OCI-LY3 (cell line): ENCODE data around the gene BMPR1B.
A peak's percentile ranks its signal among the peaks of the same experiment; 100 is the strongest.

ENCODE experiments used
- H2AFZ ChIP-seq: fragments of 200-600, 300-600 bp; shearing (Covaris generic); 2 replicates; pipeline ENCODE4 v1.6.0; 2014; ENCODE audit warnings: antibody characterized with exemption, low read depth, low read length
- H3K27ac ChIP-seq: fragments of 200-600, 300-600 bp; sonication (generic); 2 replicates; pipeline ENCODE4 v1.5.1; 2014; ENCODE audit warnings: mild to moderate bottlenecking, low read length, moderate library complexity, mixed read lengths
- H3K27me3 ChIP-seq: fragments of 200-600, 300-600 bp; sonication (generic); 2 replicates; pipeline ENCODE4 v1.6.1; 2014; ENCODE audit warnings: low read depth, low read length, mixed read lengths
- H3K36me3 ChIP-seq: fragments of 200-600, 300-600 bp; sonication (generic); replicated peaks from 2 replicates; pipeline ENCODE3; 2014; ENCODE audit warnings: low read depth, low read length, mixed read lengths
- H3K4me1 ChIP-seq: fragments of 300-600, 200-600 bp; sonication (generic); 2 replicates; pipeline ENCODE4 v1.6.1; 2014; ENCODE audit warnings: low read length, mixed read lengths
- H3K4me2 ChIP-seq: fragments of 200-600, 300-600 bp; sonication (generic); 2 replicates; pipeline ENCODE4 v1.6.1; 2014; ENCODE audit warnings: low read length, mixed read lengths
- H3K4me3 ChIP-seq: fragments of 300-600, 200-600 bp; sonication (generic); 2 replicates; pipeline ENCODE4 v1.5.1; 2014; ENCODE audit warnings: antibody characterized with exemption, mild to moderate bottlenecking, low read length, moderate library complexity
- H3K79me2 ChIP-seq: fragments of 300-600, 200-600 bp; shearing (Covaris generic); 2 replicates; pipeline ENCODE4 v1.6.1; 2014; ENCODE audit warnings: mild to moderate bottlenecking, low read length, mixed read lengths
- H3K9ac ChIP-seq: fragments of 300-600, 200-600 bp; shearing (Covaris generic); 2 replicates; pipeline ENCODE4 v1.6.0; 2014; ENCODE audit warnings: mild to moderate bottlenecking, low read length, moderate library complexity
- H3K9me3 ChIP-seq: fragments of 200-600, 300-600 bp; shearing (Covaris generic); 2 replicates; pipeline ENCODE4 v1.6.1; 2014; ENCODE audit warnings: low read length, mixed read lengths; ENCODE audit not compliant: insufficient read depth
- H4K20me1 ChIP-seq: fragments of 200-600, 300-600 bp; sonication (generic); 2 replicates; pipeline ENCODE4 v1.6.1; 2016; ENCODE audit warnings: low read length, mixed read lengths; ENCODE audit not compliant: insufficient read depth
- CTCF ChIP-seq: fragments of 200-600, 300-600 bp; sonication (generic); IDR thresholded peaks from 2 replicates; pipeline ENCODE4 v1.5.1; 2014; ENCODE audit warnings: antibody characterized with exemption, low read length, low read depth
- EZH2phosphoT487 ChIP-seq: fragments of 200-600 bp; shearing (Covaris generic); IDR thresholded peaks from 2 replicates; pipeline ENCODE4 v1.6.1; 2018; ENCODE audit warnings: antibody characterized with exemption, mixed run types, low read depth

BMPR1B gene

GRCh38 chr4:95092766-95093165 is 335.0 kb downstream of the BMPR1B start:
- Histone ChIP-seq H2AFZ (no peak overlapping the region), H3K4me3 (no peak overlapping the region), H3K4me2 (no peak overlapping the region), H3K9ac (no peak overlapping the region), H3K4me1 (no peaks in the 10 kb centered on the region), H4K20me1 (no peaks in the 10 kb centered on the region), H3K79me2 (no peaks in the 10 kb centered on the region), H3K27ac (no peak overlapping the region), H3K9me3 (no peaks in the 10 kb centered on the region), H3K27me3 (no peaks in the 10 kb centered on the region), H3K36me3 (no peaks in the 10 kb centered on the region)
- TF ChIP-seq CTCF (no peak), EZH2phosphoT487 (no peak)

- Histone ChIP-seq H3K27ac (no peak overlapping the region), H3K4me1 (no peaks in the 10 kb centered on the region), H3K4me2 (no peak overlapping the region)
These were observed 335.7 kb downstream of the BMPR1B start for GRCh38 chr4:95093460-95093859.

GRCh38 chr4:95093936-95094929 is 336.5 kb downstream of the BMPR1B start:
- H3K9ac ChIP-seq = no peak overlapping the region
- H3K79me2 ChIP-seq = no peaks in the 10 kb centered on the region
- H4K20me1 ChIP-seq = no peaks in the 10 kb centered on the region
- H3K27ac ChIP-seq = no peak overlapping the region
- no peak overlapping the region for H2AFZ ChIP-seq
- H3K4me1 ChIP-seq = no peaks in the 10 kb centered on the region
- no peak overlapping the region for H3K4me3 ChIP-seq
- H3K4me2 ChIP-seq = no peak overlapping the region
- H3K27me3 ChIP-seq = no peaks in the 10 kb centered on the region
- no peaks in the 10 kb centered on the region for H3K36me3 ChIP-seq
- TF ChIP-seq EZH2phosphoT487 (no peak), CTCF (no peak)
- no peaks in the 10 kb centered on the region for H3K9me3 ChIP-seq

More at GRCh38 chr4:95093460-95093859, 335.7 kb downstream of the BMPR1B start:
- no peak for TF ChIP-seq CTCF
- TF ChIP-seq EZH2phosphoT487 = no peak
- Histone ChIP-seq H3K27me3 (no peaks in the 10 kb centered on the region), H3K36me3 (no peaks in the 10 kb centered on the region), H4K20me1 (no peaks in the 10 kb centered on the region), H3K9me3 (no peaks in the 10 kb centered on the region), H3K4me3 (no peak overlapping the region), H2AFZ (no peak overlapping the region), H3K79me2 (no peaks in the 10 kb centered on the region), H3K9ac (no peak overlapping the region)

- Histone ChIP-seq H3K4me2 (no peak overlapping the region), H3K79me2 (no peaks in the 10 kb centered on the region), H3K27me3 (no peaks in the 10 kb centered on the region), H3K4me3 (no peak overlapping the region), H4K20me1 (no peaks in the 10 kb centered on the region), H3K4me1 (no peaks in the 10 kb centered on the region), H3K9ac (no peak overlapping the region), H2AFZ (no peak overlapping the region), H3K9me3 (no peaks in the 10 kb centered on the region), H3K36me3 (no peaks in the 10 kb centered on the region), H3K27ac (no peak overlapping the region)
- peak; percentile 73 for TF ChIP-seq CTCF
- no peak for TF ChIP-seq EZH2phosphoT487
These were observed 337.7 kb downstream of the BMPR1B start for GRCh38 chr4:95095348-95095974.
